ENCODE results near the gene PLD6. TPM values are rescaled to one million over a fixed set of nuclear protein-coding genes. Genes with fewer than 3 reads are reported as not detected.
"Not testable (repeated sequence)": the region's sequence is repeated elsewhere in the genome, so short reads cannot be mapped to it uniquely, and the experiment has no call there.

The PLD6 gene, protein sequence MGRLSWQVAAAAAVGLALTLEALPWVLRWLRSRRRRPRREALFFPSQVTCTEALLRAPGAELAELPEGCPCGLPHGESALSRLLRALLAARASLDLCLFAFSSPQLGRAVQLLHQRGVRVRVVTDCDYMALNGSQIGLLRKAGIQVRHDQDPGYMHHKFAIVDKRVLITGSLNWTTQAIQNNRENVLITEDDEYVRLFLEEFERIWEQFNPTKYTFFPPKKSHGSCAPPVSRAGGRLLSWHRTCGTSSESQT
- 4.5 TPM for polyA plus RNA-seq (2013)

DNA sequence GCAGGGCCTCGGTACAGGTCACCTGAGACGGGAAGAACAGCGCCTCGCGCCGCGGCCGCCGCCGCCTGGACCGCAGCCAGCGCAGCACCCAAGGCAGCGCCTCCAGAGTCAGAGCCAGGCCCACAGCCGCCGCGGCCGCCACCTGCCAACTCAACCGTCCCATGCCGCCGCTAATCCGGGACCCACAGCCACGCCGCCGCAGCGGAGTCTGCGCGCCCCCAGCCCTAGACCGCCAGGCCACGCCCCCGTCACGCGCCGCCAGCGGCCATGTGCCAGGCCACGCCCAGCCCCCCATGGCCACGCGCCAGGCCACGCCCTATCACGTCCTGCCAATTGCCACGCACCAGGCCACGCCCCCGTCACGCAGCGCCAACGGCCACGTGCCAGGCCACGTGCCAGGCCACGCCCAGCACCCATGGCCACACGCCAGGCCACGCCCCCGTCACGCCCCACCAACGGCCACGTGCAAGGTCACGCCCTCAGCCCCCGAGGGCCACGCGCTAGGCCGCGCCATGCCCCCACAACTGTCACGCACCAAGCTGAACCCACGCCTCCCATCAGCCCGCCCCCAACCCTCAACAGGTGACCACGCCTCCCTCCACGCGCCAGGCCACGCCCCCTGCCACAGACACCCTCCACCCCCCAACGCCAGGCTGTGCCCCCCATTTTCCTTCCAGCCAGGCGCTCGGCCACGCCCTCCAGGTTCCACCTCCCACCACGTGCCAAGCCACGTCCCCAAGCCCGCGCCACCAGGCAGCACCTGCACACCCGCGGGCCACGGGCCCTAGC lies at the start of gene PLD6:
Gene PLD6 (minus strand): TSS at position 210 of the 789 bp plus-strand sequence. CDS start 47 bp downstream, at position 163.
- no peaks in the 10 kb centered on the region for H3K9me3 ChIP-seq (ENCODE audit: control extremely low read depth in 1 of 5, control insufficient read depth in 4 of 5, insufficient read depth in 2 of 5, low read depth in 1 of 5, low read length in 4 of 5)
- 15% methylated on average over 59 of the region's 78 CpGs for WGBS (ENCODE audit: insufficient coverage)
- peaks cover 0 to 35% (median 26%) of the 10 kb centered on the region in 4 experiments for H3K4me1 ChIP-seq (ENCODE audit: control extremely low read depth in 1 of 4, control insufficient read depth in 4 of 4, insufficient read depth in 4 of 4, low read length in 3 of 4)
- peak; percentile 87 to 95 (median 89) for DNase-seq
- CTCF ChIA-PET, result interaction anchor here (1.1 kb wide), 1 partner anchor 61 kb away, joined by 3 read pairs; no protein-coding TSS in a partner anchor
- peak within 1 kb of the TSS; percentile 20 to 84 (median 68) for H3K4me3 ChIP-seq (ENCODE audit: control insufficient read depth in 1 of 7, extremely low read depth in 1 of 7, insufficient read depth in 4 of 7, low read depth in 2 of 7, low read length in 6 of 7)
- POLR2A ChIA-PET, result no interaction called here
- peaks cover 2 to 32% (median 15%) of the 10 kb centered on the region in 4 experiments for H3K36me3 ChIP-seq (ENCODE audit: control insufficient read depth in 4 of 4, insufficient read depth in 4 of 4, low read length in 3 of 4)
- H3K27me3 ChIP-seq (replicated peaks in 2 of 5; ENCODE audit: control insufficient read depth in 4 of 5, insufficient read depth in 5 of 5, low read length in 4 of 5), result no peaks in the 10 kb centered on the region
- H3K27ac ChIP-seq (ENCODE audit: insufficient read depth in 1 of 2, low read depth in 1 of 2, low read length in 2 of 2, poor library complexity in 1 of 2, severe bottlenecking in 2 of 2), result peak within 1 kb of the TSS in 1 of 2 experiments; percentile 14

- H3K4me1 ChIP-seq (ENCODE audit: control extremely low read depth in 1 of 4, control insufficient read depth in 4 of 4, insufficient read depth in 4 of 4, low read length in 3 of 4); H3K27me3 ChIP-seq (replicated peaks in 2 of 5; ENCODE audit: control insufficient read depth in 4 of 5, insufficient read depth in 5 of 5, low read length in 4 of 5); H3K9me3 ChIP-seq (ENCODE audit: control extremely low read depth in 1 of 5, control insufficient read depth in 4 of 5, insufficient read depth in 2 of 5, low read depth in 1 of 5, low read length in 4 of 5); H3K4me3 ChIP-seq (ENCODE audit: control insufficient read depth in 1 of 7, extremely low read depth in 1 of 7, insufficient read depth in 4 of 7, low read depth in 2 of 7, low read length in 6 of 7); DNase-seq; H3K27ac ChIP-seq (ENCODE audit: insufficient read depth in 1 of 2, low read depth in 1 of 2, low read length in 2 of 2, poor library complexity in 1 of 2, severe bottlenecking in 2 of 2); POLR2A ChIA-PET: not testable (repeated sequence)
- 100% methylated on average over 1 of the region's 11 CpGs for WGBS (ENCODE audit: insufficient coverage)
- peaks cover 31 to 79% (median 65%) of the 10 kb centered on the region in 4 experiments for H3K36me3 ChIP-seq (ENCODE audit: control insufficient read depth in 4 of 4, insufficient read depth in 4 of 4, low read length in 3 of 4)
- CTCF ChIA-PET, result interaction anchor here (1.2 to 2.9 kb wide), 2 partner anchors 14 to 45 kb away, joined by 3 to 16 read pairs; no protein-coding TSS in a partner anchor
These were observed 49.6 kb upstream of the PLD6 start for GRCh38 chr17:17255689-17256088.

- ChIA-PET POLR2A (no interaction called here), CTCF (interaction anchor here (1.3 to 1.7 kb wide), 2 partner anchors 16 to 58 kb away, joined by 3 to 8 read pairs; no protein-coding TSS in a partner anchor)
- 100% methylated on average over 2 of the region's 3 CpGs for WGBS (ENCODE audit: insufficient coverage)
- no peak for DNase-seq
- no peaks in the 10 kb centered on the region for H3K9me3 ChIP-seq (ENCODE audit: control extremely low read depth in 1 of 5, control insufficient read depth in 4 of 5, insufficient read depth in 2 of 5, low read depth in 1 of 5, low read length in 4 of 5)
- H3K27ac ChIP-seq (ENCODE audit: insufficient read depth in 1 of 2, low read depth in 1 of 2, low read length in 2 of 2, poor library complexity in 1 of 2, severe bottlenecking in 2 of 2), result no peak overlapping the region
- no peaks in the 10 kb centered on the region for H3K27me3 ChIP-seq (replicated peaks in 2 of 5; ENCODE audit: control insufficient read depth in 4 of 5, insufficient read depth in 5 of 5, low read length in 4 of 5)
- H3K4me3 ChIP-seq (ENCODE audit: control insufficient read depth in 1 of 7, extremely low read depth in 1 of 7, insufficient read depth in 4 of 7, low read depth in 2 of 7, low read length in 6 of 7), result no peak overlapping the region
- H3K36me3 ChIP-seq (ENCODE audit: control insufficient read depth in 4 of 4, insufficient read depth in 4 of 4, low read length in 3 of 4), result peaks cover 20 to 72% (median 58%) of the 10 kb centered on the region in 4 experiments
- no peaks in the 10 kb centered on the region for H3K4me1 ChIP-seq (ENCODE audit: control extremely low read depth in 1 of 4, control insufficient read depth in 4 of 4, insufficient read depth in 4 of 4, low read length in 3 of 4)
These were observed 47.9 kb upstream of the PLD6 start for GRCh38 chr17:17254036-17254435.

GRCh38 chr17:17253406-17253805 lies 47.3 kb upstream of the PLD6 start:
- WGBS (ENCODE audit: insufficient coverage), result 95% methylated on average over 2 of the region's 3 CpGs
- DNase-seq, result no peak
- CTCF ChIA-PET, result interaction anchor here (1.0 to 1.7 kb wide), 4 partner anchors 13 to 59 kb away, joined by 3 to 8 read pairs (median 4); no protein-coding TSS in a partner anchor

GRCh38 chr17:17252149-17252661 lies 46.1 kb upstream of the PLD6 start:
- no peak overlapping the region for H3K4me3 ChIP-seq (ENCODE audit: control insufficient read depth in 1 of 7, extremely low read depth in 1 of 7, insufficient read depth in 4 of 7, low read depth in 2 of 7, low read length in 6 of 7)
- H3K27ac ChIP-seq (ENCODE audit: insufficient read depth in 1 of 2, low read depth in 1 of 2, low read length in 2 of 2, poor library complexity in 1 of 2, severe bottlenecking in 2 of 2), result no peak overlapping the region
- peak; percentile 23 to 78 (median 27) for DNase-seq
- ChIA-PET CTCF (interaction anchor here (1.2 to 1.7 kb wide), 2 partner anchors 18 to 24 kb away, joined by 4 to 8 read pairs; no protein-coding TSS in a partner anchor), POLR2A (no interaction called here)
- H3K27me3 ChIP-seq (replicated peaks in 2 of 5; ENCODE audit: control insufficient read depth in 4 of 5, insufficient read depth in 5 of 5, low read length in 4 of 5), result no peaks in the 10 kb centered on the region
- peaks cover 18 to 73% (median 55%) of the 10 kb centered on the region in 4 experiments for H3K36me3 ChIP-seq (ENCODE audit: control insufficient read depth in 4 of 4, insufficient read depth in 4 of 4, low read length in 3 of 4)
- WGBS (ENCODE audit: insufficient coverage), result 94% methylated on average over 8 of the region's 9 CpGs
- no peaks in the 10 kb centered on the region for H3K4me1 ChIP-seq (ENCODE audit: control extremely low read depth in 1 of 4, control insufficient read depth in 4 of 4, insufficient read depth in 4 of 4, low read length in 3 of 4)
- no peaks in the 10 kb centered on the region for H3K9me3 ChIP-seq (ENCODE audit: control extremely low read depth in 1 of 5, control insufficient read depth in 4 of 5, insufficient read depth in 2 of 5, low read depth in 1 of 5, low read length in 4 of 5)

More at GRCh38 chr17:17253406-17253805, 47.3 kb upstream of the PLD6 start:
- H3K9me3 ChIP-seq (ENCODE audit: control extremely low read depth in 1 of 5, control insufficient read depth in 4 of 5, insufficient read depth in 2 of 5, low read depth in 1 of 5, low read length in 4 of 5), result no peaks in the 10 kb centered on the region
- H3K4me3 ChIP-seq (ENCODE audit: control insufficient read depth in 1 of 7, extremely low read depth in 1 of 7, insufficient read depth in 4 of 7, low read depth in 2 of 7, low read length in 6 of 7), result no peak overlapping the region
- H3K27me3 ChIP-seq (replicated peaks in 2 of 5; ENCODE audit: control insufficient read depth in 4 of 5, insufficient read depth in 5 of 5, low read length in 4 of 5), result no peaks in the 10 kb centered on the region
- H3K27ac ChIP-seq (ENCODE audit: insufficient read depth in 1 of 2, low read depth in 1 of 2, low read length in 2 of 2, poor library complexity in 1 of 2, severe bottlenecking in 2 of 2), result no peak overlapping the region
- peaks cover 17 to 72% (median 57%) of the 10 kb centered on the region in 4 experiments for H3K36me3 ChIP-seq (ENCODE audit: control insufficient read depth in 4 of 4, insufficient read depth in 4 of 4, low read length in 3 of 4)
- no peaks in the 10 kb centered on the region for H3K4me1 ChIP-seq (ENCODE audit: control extremely low read depth in 1 of 4, control insufficient read depth in 4 of 4, insufficient read depth in 4 of 4, low read length in 3 of 4)
- POLR2A ChIA-PET, result no interaction called here

GRCh38 chr17:17246879-17247278 lies 40.7 kb upstream of the PLD6 start:
- DNase-seq, result no peak
- CTCF ChIA-PET, result interaction anchor here (0.6 kb wide), 1 partner anchor 64 kb away, joined by 3 read pairs; no protein-coding TSS in a partner anchor

More at GRCh38 chr17:17246879-17247278, 40.7 kb upstream of the PLD6 start:
- H3K4me1 ChIP-seq (ENCODE audit: control extremely low read depth in 1 of 4, control insufficient read depth in 4 of 4, insufficient read depth in 4 of 4, low read length in 3 of 4), result no peaks in the 10 kb centered on the region
- POLR2A ChIA-PET, result no interaction called here
- no peak overlapping the region for H3K27ac ChIP-seq (ENCODE audit: insufficient read depth in 1 of 2, low read depth in 1 of 2, low read length in 2 of 2, poor library complexity in 1 of 2, severe bottlenecking in 2 of 2)
- no peaks in the 10 kb centered on the region for H3K9me3 ChIP-seq (ENCODE audit: control extremely low read depth in 1 of 5, control insufficient read depth in 4 of 5, insufficient read depth in 2 of 5, low read depth in 1 of 5, low read length in 4 of 5)
- 100% methylated on average over 1 of the region's 3 CpGs for WGBS (ENCODE audit: insufficient coverage)
- H3K27me3 ChIP-seq (replicated peaks in 2 of 5; ENCODE audit: control insufficient read depth in 4 of 5, insufficient read depth in 5 of 5, low read length in 4 of 5), result no peaks in the 10 kb centered on the region
- no peak overlapping the region for H3K4me3 ChIP-seq (ENCODE audit: control insufficient read depth in 1 of 7, extremely low read depth in 1 of 7, insufficient read depth in 4 of 7, low read depth in 2 of 7, low read length in 6 of 7)
- peaks cover 8 to 49% (median 26%) of the 10 kb centered on the region in 4 experiments for H3K36me3 ChIP-seq (ENCODE audit: control insufficient read depth in 4 of 4, insufficient read depth in 4 of 4, low read length in 3 of 4)

Measured in common myeloid progenitor, CD34-positive (primary cell).